Measurements from ENCODE around the gene ADGRL1. TPM values are rescaled to one million over a fixed set of nuclear protein-coding genes. Genes with fewer than 3 reads are reported as not detected.

Gene ADGRL1
- total RNA-seq, 6 experiments from 2014 or later: 0.46 to 4.6 (median 1.3) TPM

DNA sequence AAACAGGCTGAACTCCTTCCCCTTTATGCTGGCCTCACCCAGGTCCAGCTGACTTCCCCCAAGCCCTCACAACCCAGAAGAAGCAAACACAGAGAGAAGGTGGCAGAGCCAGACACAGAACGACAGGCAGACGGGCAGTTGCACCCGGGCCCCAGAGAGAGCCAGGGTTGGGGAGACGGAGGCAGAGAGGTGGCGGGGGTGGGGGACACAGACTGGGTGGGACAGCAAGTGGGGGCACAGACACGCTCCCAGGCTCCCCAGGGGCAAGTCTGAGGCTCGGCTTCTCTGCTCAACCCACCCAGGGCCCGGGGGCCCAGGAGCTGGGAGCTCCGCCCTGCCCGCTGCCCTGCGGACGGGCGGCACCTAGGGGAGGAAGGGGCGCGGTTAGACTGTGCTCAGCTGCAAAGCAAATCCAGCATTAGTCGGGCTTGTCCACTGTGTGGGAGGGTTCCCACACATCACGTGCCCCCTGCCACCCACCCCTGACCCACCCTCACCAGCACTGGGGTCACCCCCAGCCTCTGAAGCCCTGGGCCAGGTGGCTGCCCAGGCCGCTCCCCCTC lies 38.3 kb downstream of the ADGRL1 start:
- ATAC-seq (peak; percentile 43 to 62 (median 52)), DNase-seq (no peak)
- H3K36me3 ChIP-seq: no peaks in the 10 kb centered on the region
- H3K27me3 ChIP-seq: no peaks in the 10 kb centered on the region
- H3K4me1 ChIP-seq: no peaks in the 10 kb centered on the region
- H3K4me3 ChIP-seq: no peak overlapping the region
- H3K9me3 ChIP-seq: no peaks in the 10 kb centered on the region
- no peak overlapping the region for H3K27ac ChIP-seq
- WGBS (ENCODE audit: insufficient coverage, low coverage, low lambda C conversion rate, missing lambda C conversion rate): 28% methylated on average over 2 of the region's 18 CpGs
- no peak for TF ChIP-seq CTCF (IDR thresholded peaks at IDR 0.05)
- TF ChIP-seq POLR2A (IDR thresholded peaks at IDR 0.05): no peak
- intact Hi-C loops (cut with DNase I): no loop called here

- Histone ChIP-seq H3K36me3 (no peaks in the 10 kb centered on the region), H3K4me1 (no peaks in the 10 kb centered on the region), H3K27me3 (no peaks in the 10 kb centered on the region), H3K27ac (no peak overlapping the region), H3K9me3 (no peaks in the 10 kb centered on the region), H3K4me3 (no peak overlapping the region)
- WGBS (ENCODE audit: insufficient coverage, low coverage, low lambda C conversion rate, missing lambda C conversion rate): 36% methylated on average over 9 of the region's 12 CpGs
- TF ChIP-seq POLR2A (IDR thresholded peaks at IDR 0.05) (no peak), CTCF (IDR thresholded peaks at IDR 0.05) (no peak)
- DNase-seq (no peak), ATAC-seq (peak in 2 of 4 donors; percentile 4 to 37)
- intact Hi-C loops (cut with DNase I): no loop called here
Measured at GRCh38 chr19:14166999-14167575, 38.9 kb downstream of the ADGRL1 start.

DNA sequence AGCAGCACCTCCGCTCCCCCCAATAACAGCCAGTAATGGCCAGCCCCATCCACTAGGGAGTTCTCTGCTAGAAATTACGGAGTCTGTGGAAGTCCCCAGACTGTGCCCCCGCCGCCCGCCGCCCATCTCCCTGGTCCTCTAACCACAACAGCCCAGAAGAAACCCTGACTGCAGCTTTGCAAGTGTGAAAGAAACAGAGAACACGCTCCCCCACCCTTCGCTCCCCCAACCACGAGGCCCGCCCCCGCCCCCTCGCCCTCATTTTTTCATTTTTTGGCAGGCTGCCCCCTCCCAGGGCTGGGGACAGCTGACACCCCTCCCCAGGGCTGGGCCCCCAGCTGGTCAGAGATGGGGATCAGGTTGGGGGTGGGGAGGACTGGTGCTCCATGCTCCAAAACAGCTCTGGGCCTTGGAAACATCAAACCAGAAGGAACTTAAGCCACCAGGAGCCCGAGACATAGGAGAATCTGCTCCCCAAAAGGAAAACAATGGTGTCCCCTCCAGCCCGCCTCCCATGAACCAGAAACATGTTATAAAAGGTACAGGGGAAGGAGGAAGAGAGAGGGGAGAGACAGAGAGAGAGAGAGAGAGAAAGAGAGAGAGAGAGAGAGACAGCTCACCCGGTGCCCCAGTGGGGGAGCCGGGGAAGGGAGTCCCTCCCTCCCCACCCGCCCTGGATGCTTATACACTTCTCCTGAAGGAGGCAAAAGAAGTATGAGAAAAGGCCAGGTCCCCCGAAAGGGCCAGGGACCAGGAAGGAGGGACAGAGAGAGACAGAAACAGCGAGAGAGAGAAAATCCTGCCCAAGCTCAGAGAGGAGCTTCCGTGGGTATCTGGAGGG lies 39.8 kb downstream of the ADGRL1 start:
- no peaks in the 10 kb centered on the region for H3K36me3 ChIP-seq
- H3K9me3 ChIP-seq: no peaks in the 10 kb centered on the region
- DNase-seq (no peak), ATAC-seq (no peak)
- no peak overlapping the region for H3K27ac ChIP-seq
- 59% methylated on average over 18 of the region's 20 CpGs for WGBS (ENCODE audit: insufficient coverage, low coverage, low lambda C conversion rate, missing lambda C conversion rate)
- H3K27me3 ChIP-seq: no peaks in the 10 kb centered on the region
- no peak for TF ChIP-seq POLR2A (IDR thresholded peaks at IDR 0.05)
- TF ChIP-seq CTCF (IDR thresholded peaks at IDR 0.05): no peak
- H3K4me3 ChIP-seq: no peak overlapping the region
- intact Hi-C loops (cut with DNase I): no loop called here
- H3K4me1 ChIP-seq: no peaks in the 10 kb centered on the region

DNA sequence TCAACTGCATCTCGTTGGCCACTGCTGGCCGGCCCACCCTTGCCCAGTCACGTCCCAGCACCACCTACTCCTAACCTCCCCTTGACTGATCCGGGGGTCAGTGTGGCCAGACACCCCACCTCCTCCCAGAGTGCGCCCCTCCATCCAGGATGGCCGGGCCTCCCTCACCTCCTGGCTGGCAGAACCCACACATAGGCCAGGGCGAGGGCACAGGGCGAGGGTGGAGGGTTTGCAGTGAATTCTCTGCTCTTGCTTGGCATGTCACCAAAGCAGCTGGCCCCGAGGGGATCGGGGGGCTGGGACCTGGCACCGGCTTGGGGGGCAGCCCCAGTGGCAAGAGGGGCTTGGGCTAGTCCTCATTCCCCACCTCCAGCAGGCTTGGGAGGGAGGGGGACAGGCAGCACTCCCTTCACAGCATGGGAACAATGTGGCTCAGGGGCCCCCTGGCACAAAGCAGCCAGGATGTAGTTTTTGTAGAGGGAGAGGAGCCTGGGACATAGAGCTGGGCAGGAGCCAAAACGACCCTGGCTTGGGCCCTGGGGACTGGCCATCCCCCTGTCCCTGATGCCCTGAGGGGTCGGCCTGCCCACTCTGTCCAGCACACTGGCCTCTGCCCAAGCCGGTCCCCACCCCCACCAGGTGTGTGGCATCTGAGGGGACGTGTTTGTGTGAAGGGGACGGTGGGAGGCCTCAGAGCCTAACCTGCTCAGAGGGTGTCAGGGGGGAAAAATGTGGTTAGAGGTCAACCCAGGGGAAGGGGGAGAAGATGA lies 41.1 kb downstream of the ADGRL1 start:
- no peak for ATAC-seq
- WGBS (ENCODE audit: insufficient coverage, low coverage, low lambda C conversion rate, missing lambda C conversion rate): 65% methylated on average over 7 of the region's 16 CpGs

More for the DNA sequence above, 41.1 kb downstream of the ADGRL1 start:
- DNase-seq: no peak
- H3K27me3 ChIP-seq: no peaks in the 10 kb centered on the region
- TF ChIP-seq CTCF (IDR thresholded peaks at IDR 0.05) (no peak), POLR2A (IDR thresholded peaks at IDR 0.05) (no peak)
- H3K4me3 ChIP-seq: no peak overlapping the region
- no peak overlapping the region for H3K27ac ChIP-seq
- intact Hi-C loops (cut with DNase I): no loop called here
- no peaks in the 10 kb centered on the region for H3K36me3 ChIP-seq
- no peaks in the 10 kb centered on the region for H3K9me3 ChIP-seq
- H3K4me1 ChIP-seq: no peaks in the 10 kb centered on the region

Measured in right lobe of liver (tissue), 6 donors.